NCI-H2081 treated with DMSO at 0.1 percent for 48 hours (cell line): ENCODE data around the gene ASTN1.
A peak's percentile ranks its signal among the peaks of the same experiment; 100 is the strongest.

Experiments used
- DNase-seq: peaks from one replicate; lab custom pipeline; 2025; lab: John Stamatoyannopoulos, UW

The ASTN1 gene

DNA sequence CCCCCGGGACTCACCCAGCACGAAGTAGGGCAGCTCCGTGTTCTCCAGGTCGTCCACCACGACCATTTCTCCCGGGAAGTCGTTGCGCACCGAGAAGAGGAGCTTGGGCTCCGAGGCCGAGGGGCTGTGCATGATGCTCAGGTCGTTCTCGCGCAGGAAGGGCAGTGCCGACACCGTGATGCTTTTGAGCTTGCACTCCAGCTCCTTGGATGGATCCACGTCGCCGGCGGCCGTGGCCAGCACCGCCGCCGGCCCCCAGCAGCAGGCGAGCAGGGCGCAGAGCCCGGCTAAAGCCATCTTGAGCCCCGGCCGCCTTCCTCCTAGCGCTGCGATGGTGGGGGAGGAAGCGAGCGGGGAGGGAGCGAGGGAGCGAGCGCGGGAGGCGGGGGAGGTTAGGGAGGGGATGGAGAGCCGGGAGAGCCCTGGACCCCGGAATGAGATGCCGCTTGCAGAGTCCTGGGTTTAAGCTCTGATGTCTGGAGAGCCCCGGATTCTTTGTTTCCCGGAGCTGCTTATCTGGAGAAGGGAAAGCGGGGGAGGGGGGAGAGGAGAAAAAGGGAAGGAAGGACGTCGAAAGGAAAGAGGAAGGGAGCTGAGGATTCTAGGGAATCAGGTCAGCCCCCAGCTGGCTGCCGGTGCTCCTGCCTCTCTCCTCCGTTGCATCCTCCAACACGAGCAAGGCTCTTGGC lies at the start of gene ASTN1:
Gene ASTN1 (minus strand): TSS at position 333 of the 689 bp plus-strand sequence. CDS start 36 bp downstream, at position 297.
- DNase-seq, result no peak

DNA sequence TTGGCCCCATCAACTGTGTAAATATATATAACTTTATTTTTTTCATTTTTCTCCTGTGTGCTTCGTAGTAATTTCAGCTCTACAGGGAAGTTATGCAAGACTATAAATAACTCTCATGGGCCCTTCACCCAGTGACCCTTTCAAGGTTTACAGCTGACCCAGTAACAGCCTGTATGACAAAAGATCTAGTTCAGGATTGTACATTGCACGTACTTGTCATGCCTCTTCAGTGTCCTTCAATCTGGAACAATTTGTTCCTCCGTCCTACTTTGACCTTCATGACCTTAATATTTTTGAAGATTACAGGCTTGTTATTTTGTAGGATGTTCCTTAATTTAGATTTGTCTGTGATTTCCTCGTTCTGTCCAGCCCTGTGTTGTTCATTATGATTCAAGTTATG lies 46.7 kb upstream of the ASTN1 start:
- no peak for DNase-seq

DNA sequence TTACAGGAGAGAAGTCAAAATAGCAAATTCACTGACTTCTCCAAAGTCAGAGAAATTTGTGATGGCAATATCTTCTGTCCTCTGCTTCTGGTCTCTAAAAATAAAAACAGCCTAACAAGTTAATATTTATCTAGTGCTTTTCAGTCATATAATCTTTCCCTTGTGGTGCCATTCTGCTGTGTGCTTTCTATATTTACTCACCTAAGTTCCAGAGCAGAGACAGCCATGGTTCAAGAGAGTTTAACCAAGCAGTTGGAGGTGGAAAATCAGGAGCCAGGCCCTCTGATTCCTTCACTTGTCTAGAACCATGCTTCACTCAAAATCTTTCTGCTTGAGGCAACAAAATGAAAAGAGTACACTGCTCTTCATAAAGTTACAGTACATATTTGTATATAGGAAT lies 45.6 kb upstream of the ASTN1 start:
- no peak for DNase-seq

DNA sequence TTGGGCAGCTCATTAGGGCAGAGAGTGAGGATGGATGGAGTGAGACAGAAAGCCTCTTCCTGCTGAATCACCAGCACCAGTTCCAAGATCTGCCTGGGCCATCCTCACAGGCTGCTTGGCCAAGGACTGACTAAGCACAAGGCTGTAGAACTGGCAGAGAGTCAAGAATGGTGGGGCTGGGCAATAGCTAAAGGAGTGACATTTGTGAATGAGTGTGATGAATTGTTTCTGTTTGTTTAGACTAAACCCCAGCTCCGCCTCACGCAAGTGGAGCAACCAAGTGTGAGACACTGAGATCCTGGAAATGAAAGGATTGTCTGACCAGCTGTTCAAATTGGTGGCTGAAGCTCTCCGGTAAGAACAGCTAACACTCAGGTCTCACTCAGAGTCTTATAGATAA lies 44.8 kb upstream of the ASTN1 start:
- peak; percentile 40 for DNase-seq

DNA sequence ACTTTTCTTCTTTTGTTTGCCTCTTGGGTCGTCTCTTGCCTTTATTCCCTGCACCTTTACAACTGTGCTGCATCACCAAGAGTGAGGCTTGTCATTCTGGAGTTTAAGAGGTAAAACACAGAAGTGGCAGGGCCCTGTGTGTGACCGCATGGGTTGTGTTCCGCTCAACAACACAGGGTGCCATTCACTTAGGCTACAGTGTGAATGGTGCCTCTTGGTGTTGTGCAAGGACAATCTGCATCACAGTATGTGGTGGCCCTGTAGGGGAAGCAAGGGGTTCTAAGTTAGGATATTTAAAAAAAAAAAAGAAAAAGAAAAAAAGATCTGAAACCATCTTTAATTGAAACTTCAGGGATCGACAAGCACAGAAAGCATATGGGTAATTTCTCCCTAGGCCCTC lies 44.4 kb upstream of the ASTN1 start:
- no peak for DNase-seq

DNA sequence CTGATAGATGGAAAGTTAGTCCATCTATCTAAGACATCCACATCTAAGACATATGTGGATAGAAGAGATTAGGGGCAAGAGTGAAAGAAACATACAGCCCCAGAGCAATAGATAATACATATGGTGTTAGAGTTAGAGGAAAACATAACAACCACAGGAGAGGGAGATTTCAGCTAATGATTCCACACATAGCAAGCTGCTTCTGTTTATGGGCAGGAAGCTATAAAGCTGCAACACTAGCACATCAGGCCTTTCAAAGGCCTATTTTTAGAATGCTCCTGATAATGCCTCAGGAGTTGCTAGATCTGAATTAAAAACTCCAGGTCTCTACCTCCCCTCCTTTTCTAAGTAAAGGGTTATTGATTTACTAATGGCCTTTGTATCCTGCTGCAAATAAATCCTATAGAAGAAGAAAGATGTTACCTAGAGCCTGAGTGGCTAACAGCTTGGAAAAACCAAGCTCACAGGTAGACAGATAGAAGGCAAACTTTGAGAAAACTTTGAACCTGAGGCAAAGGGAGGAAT lies 42.4 kb upstream of the ASTN1 start:
- DNase-seq, result no peak

DNA sequence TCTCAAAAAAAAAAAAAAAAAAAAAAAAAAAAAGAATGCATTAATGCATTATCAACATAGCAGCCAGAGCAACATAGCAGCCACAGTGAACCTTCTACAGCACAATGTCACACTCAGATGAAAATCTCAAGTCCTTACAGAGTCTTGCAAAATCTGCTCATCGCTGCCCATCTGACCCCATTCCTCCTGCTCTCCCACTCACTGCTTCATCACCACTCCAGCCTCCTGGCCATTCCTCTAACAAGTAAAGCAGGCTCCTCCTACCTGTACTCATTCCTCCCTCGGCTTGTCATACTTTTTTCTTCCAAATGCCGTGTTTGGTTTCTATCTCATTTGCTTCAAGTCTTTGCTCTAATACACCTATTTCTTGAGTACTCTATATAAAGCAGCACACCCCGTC lies 35.8 kb upstream of the ASTN1 start:
- no peak for DNase-seq

DNA sequence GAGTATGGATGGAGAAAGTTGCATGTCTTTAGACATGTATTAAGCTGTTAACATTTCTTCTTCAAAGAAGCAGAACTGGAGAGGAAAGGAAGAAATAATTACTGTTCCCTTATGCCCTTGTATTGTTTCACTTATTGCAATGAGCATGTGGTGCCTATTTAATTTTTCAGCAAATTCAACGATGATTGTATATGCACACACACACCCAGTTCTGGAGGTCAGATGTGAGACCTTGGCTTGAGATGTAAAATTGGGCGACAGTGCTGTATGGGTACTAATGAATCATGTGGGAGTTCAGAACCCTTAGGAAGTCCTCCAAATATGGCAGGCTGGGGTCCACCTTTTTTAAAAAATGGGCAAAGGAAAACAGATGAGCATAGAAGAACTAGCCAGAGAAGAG lies 33.7 kb upstream of the ASTN1 start:
- no peak for DNase-seq

DNA sequence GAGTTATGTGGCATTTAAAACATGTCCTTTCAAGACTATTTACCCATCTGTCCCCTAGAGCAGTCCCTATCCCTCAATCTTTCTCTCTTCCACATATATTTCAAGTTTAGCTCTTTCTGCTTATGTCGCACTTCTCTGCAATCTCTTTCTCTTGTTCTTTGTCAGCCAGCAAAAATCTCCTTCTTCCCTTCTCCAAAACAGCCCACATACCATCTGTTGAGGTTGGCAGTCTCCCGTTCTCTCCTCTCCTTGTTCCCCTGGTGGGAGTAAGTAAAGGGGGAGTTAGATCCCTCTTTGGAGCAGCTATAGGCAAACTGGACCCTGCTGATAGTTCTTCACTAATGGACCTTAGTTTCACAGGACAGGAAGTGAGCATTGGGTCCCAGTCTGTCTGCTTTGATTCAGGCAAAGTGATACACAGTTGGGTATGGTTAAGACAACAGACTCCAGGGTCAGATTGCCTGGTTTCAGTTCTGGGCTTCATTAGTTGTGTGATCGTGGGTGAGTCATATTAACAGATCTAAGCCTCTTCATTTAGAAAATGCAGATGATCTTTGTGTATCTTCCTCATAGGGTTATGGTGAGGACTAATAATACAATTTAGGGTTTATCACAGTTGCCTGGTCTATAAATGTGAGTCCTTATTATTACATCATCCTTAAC lies 25.9 kb upstream of the ASTN1 start:
- no peak for DNase-seq

DNA sequence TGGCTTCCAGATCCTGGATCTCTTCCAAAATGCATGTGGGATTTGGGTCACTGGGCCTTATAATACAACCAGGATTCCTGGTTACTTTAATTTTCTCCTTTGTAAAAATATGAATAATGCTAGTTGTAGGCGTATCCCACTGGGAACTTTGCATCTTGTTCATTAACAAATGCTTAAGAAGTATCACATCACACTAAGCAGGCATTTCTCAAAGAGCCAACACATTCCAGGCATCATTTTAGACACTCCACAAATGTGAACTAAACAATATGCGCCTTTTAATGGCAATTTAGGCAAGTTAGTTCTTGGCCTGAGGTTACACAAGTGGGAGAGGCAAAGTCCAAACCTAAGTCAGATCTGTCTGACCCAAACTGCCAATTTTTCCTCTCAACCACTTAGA lies 22.1 kb upstream of the ASTN1 start:
- DNase-seq, result no peak

DNA sequence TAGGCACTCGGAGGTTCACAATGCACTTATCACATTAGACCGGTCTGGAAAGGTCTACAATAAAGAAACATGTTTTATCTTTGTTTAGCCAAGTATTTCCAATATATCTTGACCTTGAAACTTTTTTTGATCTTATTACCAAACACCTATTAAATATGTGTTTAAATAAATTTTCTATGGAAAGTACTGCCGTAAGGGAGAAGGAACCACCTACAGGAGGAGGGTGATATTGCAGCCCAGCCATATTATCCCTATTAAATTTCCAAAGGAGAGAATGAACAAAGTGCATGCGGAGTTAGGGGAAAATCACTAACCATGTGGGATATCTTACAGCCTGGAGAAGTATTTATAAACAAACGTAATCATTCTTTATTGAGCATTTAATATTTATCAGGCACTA lies 20.7 kb upstream of the ASTN1 start:
- no peak for DNase-seq

DNA sequence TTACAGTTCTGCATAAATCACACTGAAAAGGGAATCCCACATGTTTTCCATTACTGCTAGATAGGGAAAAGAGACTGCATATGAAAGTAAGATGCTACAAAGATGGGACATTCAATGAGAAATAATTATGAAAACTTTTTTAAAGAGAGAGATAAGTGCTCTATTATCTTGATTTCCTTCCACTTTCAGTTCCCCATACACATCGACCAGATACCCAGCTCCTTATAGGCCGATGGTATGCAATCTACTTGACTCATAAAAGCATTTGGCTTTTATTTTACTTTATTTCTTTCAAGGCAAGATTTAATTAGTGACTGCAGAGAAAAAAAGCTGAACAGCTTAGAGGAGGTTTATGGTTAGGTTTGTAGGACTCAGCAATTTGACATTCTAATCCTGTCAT lies 19.3 kb upstream of the ASTN1 start:
- no peak for DNase-seq

DNA sequence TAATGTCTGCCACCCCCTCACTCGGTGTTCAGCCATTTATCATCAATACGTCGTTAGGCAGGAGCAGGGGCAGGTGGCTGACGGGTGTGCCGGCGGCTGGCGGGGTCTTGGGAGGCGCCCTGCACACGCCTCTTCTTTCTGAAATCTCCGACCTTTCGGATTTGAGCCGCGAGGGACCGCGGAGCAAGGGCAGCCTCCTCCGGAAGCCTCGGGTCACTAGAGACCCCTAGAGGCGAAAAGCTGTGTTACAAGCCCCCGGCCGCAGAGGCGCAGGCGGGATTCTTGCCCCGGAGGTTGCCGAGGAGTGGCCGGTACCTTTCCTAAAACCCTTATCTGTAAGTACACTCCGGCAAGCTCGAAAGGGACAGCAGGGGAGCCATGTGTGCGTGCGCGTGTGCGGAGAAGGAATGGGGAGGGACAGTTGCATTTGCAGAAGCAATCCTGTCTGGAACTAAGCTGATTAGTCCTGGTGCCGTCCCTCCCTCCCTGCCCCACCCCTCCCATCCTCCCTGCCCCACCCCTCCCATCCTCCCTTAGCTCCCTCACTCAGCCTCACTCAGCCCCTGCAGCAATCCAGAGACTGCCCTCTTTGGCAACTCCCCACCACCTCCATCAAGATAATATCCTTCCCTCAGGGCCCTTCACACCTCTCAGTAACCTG lies 17.2 kb upstream of the ASTN1 start:
- DNase-seq, result no peak

DNA sequence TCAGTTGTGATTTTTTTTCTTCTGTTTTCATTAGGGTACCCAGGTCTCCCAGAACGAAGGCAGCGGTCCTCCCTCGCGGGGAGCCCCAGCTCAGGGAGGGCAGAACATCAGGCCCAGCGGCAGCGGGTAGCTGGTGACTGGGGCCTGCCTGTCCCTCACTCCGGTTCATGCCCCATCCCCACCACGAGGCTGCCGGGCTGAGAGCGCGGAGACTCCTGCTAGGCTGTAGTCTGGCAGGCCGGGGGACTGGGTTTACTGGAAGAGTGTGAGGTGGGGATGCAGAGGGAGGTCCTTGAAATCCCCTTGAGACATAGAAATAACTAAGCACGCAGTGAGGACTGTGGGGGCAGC lies 16.7 kb upstream of the ASTN1 start:
- no peak for DNase-seq

DNA sequence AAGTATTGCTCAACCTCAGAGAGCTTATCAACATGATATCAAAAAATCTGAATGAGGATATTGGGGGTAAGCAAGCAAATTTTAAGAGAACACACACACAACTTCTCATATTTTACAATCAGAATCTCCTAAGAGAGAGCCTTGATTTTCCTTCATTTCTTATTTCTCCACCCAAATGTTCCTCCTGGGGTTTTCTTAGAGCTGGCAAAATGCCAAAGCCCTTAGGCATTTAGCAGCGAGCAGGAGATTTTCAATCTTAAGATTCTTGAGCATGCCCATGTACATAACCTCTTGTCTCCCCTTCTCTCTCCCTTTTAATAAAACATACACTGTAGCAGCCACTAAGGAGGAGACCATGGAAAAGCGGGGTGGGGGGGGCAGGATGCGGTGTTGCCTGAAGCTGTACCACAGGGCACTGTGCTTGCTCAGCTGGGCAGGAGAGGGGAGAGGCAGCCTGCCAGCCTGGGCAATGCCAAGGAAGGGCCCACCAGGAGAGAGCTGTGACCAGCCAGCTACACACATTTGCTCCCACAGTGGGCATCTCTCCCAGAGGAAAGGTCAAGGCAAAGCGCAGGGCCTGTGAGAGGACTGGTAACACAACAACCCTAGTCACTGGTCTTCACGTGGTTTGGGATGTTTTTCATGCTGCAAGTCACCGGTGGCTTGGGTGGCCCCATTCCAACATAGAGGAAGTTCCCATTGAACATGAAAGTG lies 10.6 kb upstream of the ASTN1 start:
- no peak for DNase-seq

DNA sequence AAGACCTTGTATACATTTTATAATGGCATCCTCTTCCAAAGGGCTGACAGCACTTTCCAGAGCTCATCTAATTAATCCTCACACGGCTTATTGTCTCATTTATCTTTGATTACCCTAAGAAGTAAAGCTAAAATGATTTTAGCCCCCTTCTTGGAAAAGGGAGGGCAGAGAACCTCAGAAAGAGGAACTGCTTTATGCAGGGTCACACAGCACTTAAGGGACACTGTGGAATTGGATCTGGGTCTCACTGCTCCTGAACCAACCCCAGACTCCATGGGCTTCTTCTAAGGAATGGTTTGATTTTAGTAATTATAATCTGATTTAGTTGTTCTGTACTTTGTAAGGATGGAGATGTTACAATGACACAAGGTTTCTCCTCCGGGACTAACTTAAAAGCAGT lies 9.5 kb upstream of the ASTN1 start:
- DNase-seq, result no peak

DNA sequence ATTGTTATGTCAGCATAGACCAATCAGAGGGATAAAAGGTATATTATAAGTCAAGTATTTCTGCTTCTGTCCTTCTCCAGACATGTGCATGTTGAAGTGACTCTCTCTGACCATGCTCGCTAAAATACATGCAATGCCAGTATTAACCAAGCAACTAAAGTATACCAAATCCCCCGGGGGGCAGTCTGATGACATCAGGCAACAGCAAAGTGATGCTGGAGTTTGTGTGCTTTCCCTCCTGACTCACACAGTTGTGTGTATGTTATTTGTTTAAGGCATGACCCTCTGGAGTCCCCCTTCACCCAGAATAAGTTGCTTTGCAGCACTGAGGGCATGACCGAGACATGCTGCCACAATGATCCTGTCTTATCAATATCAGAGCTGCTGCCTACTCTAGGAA lies 8.4 kb upstream of the ASTN1 start:
- DNase-seq, result no peak

DNA sequence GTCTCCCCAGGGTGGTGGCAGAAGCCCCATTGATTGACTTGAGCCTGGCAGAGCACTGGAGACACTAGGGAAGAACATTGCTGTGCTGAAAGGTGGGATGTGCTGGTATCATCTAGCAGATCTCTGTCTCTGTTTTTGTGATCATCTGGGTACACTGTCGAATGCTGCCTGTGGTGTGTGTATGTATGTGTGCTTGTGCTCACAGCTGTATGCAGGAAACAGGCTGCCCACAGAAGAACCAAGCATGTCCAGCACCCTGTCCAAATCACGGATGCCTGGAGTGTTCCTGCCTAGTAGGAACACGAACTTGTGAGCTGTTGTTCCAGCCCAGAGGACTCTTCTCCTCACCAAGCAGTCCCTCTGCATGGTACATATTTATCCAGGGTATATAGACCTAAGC lies 7.8 kb upstream of the ASTN1 start:
- DNase-seq, result no peak

DNA sequence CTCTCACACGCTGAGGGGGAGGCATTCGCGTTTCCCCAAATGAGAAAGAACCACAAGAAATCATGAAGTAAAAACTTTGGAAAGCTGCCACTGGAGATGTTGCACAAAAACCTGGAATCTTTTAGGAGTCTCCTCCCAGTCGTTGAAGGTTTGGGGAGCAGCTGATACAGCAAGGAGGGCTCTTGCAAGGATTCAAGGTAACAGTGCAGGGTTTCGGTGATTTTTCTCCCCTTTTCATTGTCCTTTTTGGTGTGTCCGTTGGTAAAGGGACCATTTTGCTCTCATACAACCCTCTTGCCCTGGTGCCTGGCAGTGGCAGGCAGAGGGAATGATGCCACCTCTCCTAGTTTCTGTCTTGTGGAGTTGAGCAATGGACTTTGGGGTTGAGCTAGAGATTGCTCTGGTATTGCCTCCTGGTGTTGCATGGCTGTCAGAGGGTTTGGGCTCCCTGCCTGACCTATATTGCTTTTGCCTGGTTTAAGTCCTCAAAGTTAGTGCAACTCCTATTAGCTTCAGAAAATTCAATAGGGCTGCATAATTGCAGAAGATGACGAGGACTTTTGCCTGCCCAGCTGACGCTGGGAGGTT lies 7.1 kb upstream of the ASTN1 start:
- no peak for DNase-seq

DNA sequence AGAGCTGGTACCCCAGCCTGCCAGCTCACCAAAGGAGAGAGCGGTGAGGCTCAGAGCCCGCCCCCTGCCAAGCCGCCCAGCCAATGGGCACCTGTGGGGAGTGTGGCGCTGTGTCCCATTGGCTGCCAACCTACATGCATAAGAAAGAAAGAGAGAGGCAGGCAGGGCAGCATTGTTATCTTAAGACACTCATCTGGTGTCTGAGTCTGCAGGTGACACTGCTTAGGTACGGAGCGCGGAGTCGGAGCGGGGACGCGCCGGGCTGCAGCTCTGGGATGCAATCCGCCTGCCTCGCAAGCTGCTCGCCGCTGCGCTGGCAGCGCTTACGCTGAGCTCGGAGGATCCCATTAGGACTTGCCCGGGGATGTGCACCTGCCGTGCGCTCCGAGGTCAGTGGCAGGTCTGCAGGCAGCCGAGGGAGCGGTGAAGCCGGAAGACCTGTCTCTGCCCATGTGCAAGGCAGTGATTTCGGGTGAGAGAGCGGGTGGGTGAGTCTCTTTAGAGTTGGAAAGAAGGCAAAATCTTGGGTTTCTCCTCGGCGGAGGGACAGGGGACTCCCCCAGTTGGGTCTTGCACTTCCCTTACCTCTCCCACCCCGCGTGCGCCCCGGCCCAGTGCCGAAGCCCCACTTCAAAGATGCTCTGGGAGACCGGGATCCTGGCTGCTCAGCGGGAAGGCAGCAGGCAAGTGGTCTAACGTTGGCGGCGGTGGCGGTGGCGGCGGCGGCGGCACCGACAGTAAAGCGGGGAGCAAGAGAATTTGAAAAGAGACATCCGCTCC lies 6.4 kb upstream of the ASTN1 start, which contains the start of gene BRINP2:
Gene BRINP2 (plus strand): TSS at position 203 of the 780 bp plus-strand sequence. CDS start 58,919 bp downstream, outside the sequence.
- no peak for DNase-seq

DNA sequence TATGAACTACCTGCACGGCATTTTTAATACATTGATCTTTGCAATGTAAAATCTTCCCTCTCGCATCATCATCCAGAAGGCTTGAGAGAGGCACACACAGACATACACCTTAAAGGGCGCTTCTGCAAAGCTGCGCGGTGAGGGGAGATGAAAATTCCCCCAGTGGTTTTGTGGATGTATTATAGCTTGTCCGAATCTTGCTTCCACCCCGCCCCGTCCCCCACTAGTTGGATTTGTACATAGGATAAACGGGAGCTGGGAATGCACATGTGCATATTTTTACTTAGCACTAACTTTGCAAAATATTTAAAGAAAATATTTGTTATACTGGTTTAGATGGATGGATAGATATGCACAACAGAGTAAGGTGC lies 542 bp upstream of the ASTN1 start:
- no peak for DNase-seq
